ENCODE measurements around the gene MAP1LC3C. TPM values are rescaled to one million over a fixed set of nuclear protein-coding genes. Genes with fewer than 3 reads are reported as not detected.

MAP1LC3C gene
- total RNA-seq, 1 donor from 2014 or later = not detected

DNA sequence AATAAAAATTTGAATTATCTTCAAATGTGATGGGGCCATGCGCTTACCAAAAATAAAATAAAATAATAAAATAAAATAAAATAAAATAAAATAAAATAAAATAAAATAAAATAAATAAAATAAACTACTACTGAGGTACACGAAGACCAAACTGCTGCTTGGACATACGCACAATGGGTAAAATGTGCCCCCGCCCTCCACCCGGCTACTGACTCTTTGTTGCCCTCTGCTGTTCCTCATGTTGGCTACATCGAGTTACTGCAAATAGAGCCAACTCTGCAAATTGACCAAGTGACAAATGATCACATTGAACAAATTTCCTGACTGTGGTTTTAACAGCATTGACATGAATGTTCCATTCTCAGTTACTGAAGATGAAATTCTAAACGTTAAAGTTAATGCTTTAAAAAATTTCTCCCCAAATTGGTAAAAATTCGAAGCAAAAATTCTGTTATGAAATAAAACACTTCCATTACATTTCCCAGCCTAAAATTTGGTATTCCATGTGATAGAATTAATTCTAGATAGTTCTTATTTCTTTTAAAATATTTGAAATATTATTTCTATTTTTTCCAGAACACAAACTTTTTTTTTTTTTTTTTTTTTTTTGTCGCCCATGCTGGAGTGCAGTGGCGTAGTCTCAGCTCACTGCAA lies 18.8 kb upstream of the MAP1LC3C start:
- Mint-ChIP-seq H3K27me3 (ENCODE audit: insufficient read depth, low read depth) (peaks cover 11% of the 10 kb centered on the region), H3K4me3 (no peak overlapping the region), H3K9me3 (peaks cover 7% of the 10 kb centered on the region), H3K27ac (no peak overlapping the region), H3K36me3 (peaks cover 1% of the 10 kb centered on the region), H3K4me1 (peaks cover 5% of the 10 kb centered on the region)
- no peaks in the 10 kb centered on the region for H3K36me3 ChIP-seq
- H3F3A ChIP-seq (ENCODE audit: low read depth) = no peaks in the 10 kb centered on the region
- H3K9me3 ChIP-seq (ENCODE audit: low read depth) = no peaks in the 10 kb centered on the region
- no peak overlapping the region for H3K4me2 ChIP-seq
- H3K79me2 ChIP-seq (ENCODE audit: low read depth) = no peaks in the 10 kb centered on the region
- DNase-seq (ENCODE audit: low spot score) = peak; percentile 66
- no peak overlapping the region for H2AFZ ChIP-seq (replicated peaks)
- no peak for TF ChIP-seq EZH2 (IDR thresholded peaks at IDR 0.05)
- TF ChIP-seq, protein P1, sequence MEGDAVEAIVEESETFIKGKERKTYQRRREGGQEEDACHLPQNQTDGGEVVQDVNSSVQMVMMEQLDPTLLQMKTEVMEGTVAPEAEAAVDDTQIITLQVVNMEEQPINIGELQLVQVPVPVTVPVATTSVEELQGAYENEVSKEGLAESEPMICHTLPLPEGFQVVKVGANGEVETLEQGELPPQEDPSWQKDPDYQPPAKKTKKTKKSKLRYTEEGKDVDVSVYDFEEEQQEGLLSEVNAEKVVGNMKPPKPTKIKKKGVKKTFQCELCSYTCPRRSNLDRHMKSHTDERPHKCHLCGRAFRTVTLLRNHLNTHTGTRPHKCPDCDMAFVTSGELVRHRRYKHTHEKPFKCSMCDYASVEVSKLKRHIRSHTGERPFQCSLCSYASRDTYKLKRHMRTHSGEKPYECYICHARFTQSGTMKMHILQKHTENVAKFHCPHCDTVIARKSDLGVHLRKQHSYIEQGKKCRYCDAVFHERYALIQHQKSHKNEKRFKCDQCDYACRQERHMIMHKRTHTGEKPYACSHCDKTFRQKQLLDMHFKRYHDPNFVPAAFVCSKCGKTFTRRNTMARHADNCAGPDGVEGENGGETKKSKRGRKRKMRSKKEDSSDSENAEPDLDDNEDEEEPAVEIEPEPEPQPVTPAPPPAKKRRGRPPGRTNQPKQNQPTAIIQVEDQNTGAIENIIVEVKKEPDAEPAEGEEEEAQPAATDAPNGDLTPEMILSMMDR (IDR thresholded peaks at IDR 0.05) = peak; percentile 74
- TF ChIP-seq EZH2phosphoT487 (IDR thresholded peaks at IDR 0.05) = no peak
- no peaks in the 10 kb centered on the region for H3K27me3 ChIP-seq
- H3K4me1 ChIP-seq = no peaks in the 10 kb centered on the region
- no peak overlapping the region for H3K27ac ChIP-seq
- no peak overlapping the region for H3K4me3 ChIP-seq
- no peak overlapping the region for H3K9ac ChIP-seq
- H4K20me1 ChIP-seq (ENCODE audit: low read depth) = no peaks in the 10 kb centered on the region

DNA sequence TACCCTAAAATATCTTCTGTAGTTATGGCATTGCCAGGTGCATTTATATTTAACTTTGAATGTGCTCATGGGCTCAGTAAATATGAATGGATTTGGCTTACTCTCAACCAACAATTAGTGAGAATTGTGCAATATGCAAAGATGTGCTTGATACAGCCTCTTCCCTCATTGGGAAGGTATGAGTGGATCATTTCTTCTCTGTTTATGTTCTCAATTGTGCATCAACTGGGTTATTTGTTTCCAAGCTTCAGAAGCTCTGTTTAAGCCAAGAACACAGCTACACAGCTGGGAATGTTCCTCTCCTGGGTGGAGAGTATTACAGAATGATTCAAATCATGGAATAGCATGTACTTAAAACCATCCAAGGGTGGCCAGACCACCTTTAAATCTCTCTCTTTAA lies 17.6 kb upstream of the MAP1LC3C start:
- no peaks in the 10 kb centered on the region for H3F3A ChIP-seq (ENCODE audit: low read depth)
- H3K36me3 ChIP-seq = no peaks in the 10 kb centered on the region
- H3K36me3 Mint-ChIP-seq = peaks cover 1% of the 10 kb centered on the region
- no peak overlapping the region for H3K4me3 Mint-ChIP-seq
- peaks cover 10% of the 10 kb centered on the region for H3K4me1 Mint-ChIP-seq
- no peak overlapping the region for H3K4me2 ChIP-seq
- peaks cover 4% of the 10 kb centered on the region for H3K9me3 Mint-ChIP-seq
- DNase-seq (ENCODE audit: low spot score) = no peak
- H4K20me1 ChIP-seq (ENCODE audit: low read depth) = no peaks in the 10 kb centered on the region
- TF ChIP-seq EZH2 (IDR thresholded peaks at IDR 0.05) (no peak), EZH2phosphoT487 (IDR thresholded peaks at IDR 0.05) (no peak)
- TF ChIP-seq, protein P1 (IDR thresholded peaks at IDR 0.05) = no peak
- no peak overlapping the region for H2AFZ ChIP-seq (replicated peaks)
- H3K27ac ChIP-seq = no peak overlapping the region
- no peak overlapping the region for H3K27ac Mint-ChIP-seq
- H3K4me1 ChIP-seq = no peaks in the 10 kb centered on the region
- H3K9me3 ChIP-seq (ENCODE audit: low read depth) = no peaks in the 10 kb centered on the region
- H3K79me2 ChIP-seq (ENCODE audit: low read depth) = no peaks in the 10 kb centered on the region
- no peak overlapping the region for H3K4me3 ChIP-seq
- H3K27me3 ChIP-seq = no peaks in the 10 kb centered on the region
- H3K27me3 Mint-ChIP-seq (ENCODE audit: insufficient read depth, low read depth) = peaks cover 11% of the 10 kb centered on the region
- H3K9ac ChIP-seq = no peak overlapping the region

DNA sequence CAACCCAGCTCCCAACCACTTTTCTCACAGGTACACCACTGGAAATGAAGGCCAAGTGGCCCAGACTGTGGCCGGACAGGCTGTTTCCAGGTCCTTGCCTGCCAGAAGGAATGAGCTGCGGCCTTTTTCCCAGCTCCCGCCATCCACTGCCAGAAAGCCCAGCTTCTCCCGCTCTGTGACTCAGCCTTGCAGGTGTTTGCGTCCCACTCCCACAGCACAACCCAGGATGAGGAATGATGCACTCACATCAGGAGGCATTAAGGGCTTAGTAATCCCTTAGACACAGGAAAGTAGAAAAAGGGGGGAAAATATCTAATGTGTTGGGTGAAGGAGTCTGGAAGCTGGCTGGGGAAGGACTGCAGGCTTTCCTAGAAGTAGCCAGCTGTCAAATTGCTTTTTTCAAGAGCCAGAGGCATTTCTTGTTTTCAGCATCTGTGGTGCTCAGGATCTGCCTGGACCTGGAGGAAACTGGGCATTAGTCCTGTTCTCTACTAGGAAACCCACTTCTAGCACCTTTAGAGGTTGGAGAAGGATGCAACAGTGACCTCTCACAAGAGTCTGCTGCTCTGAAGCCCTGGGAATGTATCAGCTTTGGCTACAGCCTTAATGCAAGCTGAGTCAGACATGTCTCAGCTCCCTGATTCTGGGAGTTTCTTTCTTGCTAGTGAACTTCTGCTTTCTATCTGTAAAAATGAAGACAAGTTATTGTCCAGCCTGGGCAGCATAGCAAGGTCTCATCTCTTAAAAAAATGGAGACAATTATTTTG lies 13.2 kb upstream of the MAP1LC3C start:
- H3K27ac Mint-ChIP-seq = peak overlapping the region; percentile 64
- H3K27me3 Mint-ChIP-seq (ENCODE audit: insufficient read depth, low read depth) = peaks cover 6% of the 10 kb centered on the region
- H3K36me3 Mint-ChIP-seq = no peaks in the 10 kb centered on the region

More for the DNA sequence above, 13.2 kb upstream of the MAP1LC3C start:
- no peaks in the 10 kb centered on the region for H3F3A ChIP-seq (ENCODE audit: low read depth)
- no peaks in the 10 kb centered on the region for H4K20me1 ChIP-seq (ENCODE audit: low read depth)
- peaks cover 3% of the 10 kb centered on the region for H3K9me3 Mint-ChIP-seq
- H3K4me1 Mint-ChIP-seq = peaks cover 5% of the 10 kb centered on the region
- no peak for DNase-seq (ENCODE audit: low spot score)
- H3K4me2 ChIP-seq = no peak overlapping the region
- peak overlapping the region; percentile 11 for H2AFZ ChIP-seq (replicated peaks)
- H3K4me3 ChIP-seq = no peak overlapping the region
- no peaks in the 10 kb centered on the region for H3K36me3 ChIP-seq
- H3K27ac ChIP-seq = no peak overlapping the region
- no peak for TF ChIP-seq EZH2 (IDR thresholded peaks at IDR 0.05)
- H3K4me1 ChIP-seq = no peaks in the 10 kb centered on the region
- no peaks in the 10 kb centered on the region for H3K79me2 ChIP-seq (ENCODE audit: low read depth)
- H3K4me3 Mint-ChIP-seq = no peak overlapping the region
- no peaks in the 10 kb centered on the region for H3K9me3 ChIP-seq (ENCODE audit: low read depth)
- H3K9ac ChIP-seq = no peak overlapping the region
- H3K27me3 ChIP-seq = no peaks in the 10 kb centered on the region
